ENCODE data around the gene MCUB. TPM values are rescaled to one million over a fixed set of nuclear protein-coding genes. Genes with fewer than 3 reads are reported as not detected.
"Not testable (repeated sequence)": the region's sequence is repeated elsewhere in the genome, so short reads cannot be mapped to it uniquely, and the experiment has no call there.

The MCUB gene
- total RNA-seq, 1 donor from 2014 or later = 39.2 TPM

GRCh38 chr4:109579997-109580396 is 20.0 kb downstream of the MCUB start:
- not testable (repeated sequence) for DNase-seq

GRCh38 chr4:109588176-109588575 is 28.1 kb downstream of the MCUB start:
- no peak for DNase-seq

DNA sequence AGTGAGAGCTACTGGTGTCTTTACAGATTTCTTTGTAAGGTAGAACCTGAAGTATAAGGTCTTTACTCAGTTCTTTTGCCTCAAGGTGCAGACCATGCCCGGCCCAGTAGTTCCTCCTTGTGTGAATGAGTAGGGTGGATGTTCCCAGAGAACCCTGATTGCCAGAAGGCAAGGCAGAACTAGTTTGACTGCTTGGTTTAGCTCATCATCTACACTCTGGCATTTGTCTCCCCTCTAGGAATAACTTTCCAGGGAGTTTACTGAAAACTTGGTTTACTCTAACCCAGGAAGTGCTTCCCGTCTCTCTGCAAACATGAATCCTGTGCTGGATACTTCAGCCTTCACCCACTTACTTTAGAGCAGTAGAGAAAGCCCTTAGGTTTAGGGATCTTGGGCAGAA is 29.1 kb downstream of the MCUB start:
- DNase-seq = peak; percentile 21

- no peak for DNase-seq
Measured at GRCh38 chr4:109589605-109590004, 29.6 kb downstream of the MCUB start.

- no peak for DNase-seq
Measured at GRCh38 chr4:109590905-109591304, 30.9 kb downstream of the MCUB start.

DNA sequence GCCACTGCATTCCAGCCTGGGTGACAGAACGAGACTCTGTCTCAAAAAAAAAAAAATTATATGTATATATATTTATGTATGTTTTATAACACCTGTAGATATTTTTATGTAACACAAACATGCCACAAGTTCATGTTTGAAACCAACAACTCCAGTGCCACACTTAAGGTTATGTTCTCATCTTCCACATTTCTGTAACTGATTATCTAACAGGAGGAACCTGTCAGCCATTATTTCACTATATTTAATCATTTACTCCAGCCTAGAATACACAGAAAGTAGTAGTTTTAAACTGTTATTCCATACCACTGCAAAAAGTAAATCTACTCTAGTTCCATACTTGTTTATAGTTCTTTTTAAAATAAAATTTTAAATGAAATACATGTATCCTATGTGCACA is 32.3 kb downstream of the MCUB start:
- DNase-seq = no peak

DNA sequence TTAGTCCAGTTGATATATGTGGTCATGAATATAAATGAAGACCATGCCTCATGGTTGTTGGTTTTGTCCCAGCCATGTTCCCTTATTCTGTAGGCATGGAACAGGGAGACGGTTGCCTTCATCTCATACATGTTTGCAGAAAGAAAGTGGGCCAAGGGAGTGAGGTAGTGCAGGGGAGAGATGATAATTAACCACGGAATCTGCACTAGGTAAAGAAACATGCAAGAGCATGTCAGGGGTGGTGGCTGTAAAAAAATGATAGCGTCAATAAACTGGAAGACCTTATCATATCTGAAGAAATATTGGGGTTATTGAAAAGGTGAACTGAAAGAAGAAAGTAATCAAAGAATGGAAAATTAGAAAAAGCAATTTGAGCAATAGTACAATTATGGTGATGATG is 35.1 kb downstream of the MCUB start:
- not testable (repeated sequence) for DNase-seq

- not testable (repeated sequence) for DNase-seq
Measured at GRCh38 chr4:109596420-109597085, 36.5 kb downstream of the MCUB start.

GRCh38 chr4:109599046-109599652 is 39.1 kb downstream of the MCUB start:
- DNase-seq = no peak

GRCh38 chr4:109600431-109600830 is 40.4 kb downstream of the MCUB start:
- no peak for DNase-seq

DNA sequence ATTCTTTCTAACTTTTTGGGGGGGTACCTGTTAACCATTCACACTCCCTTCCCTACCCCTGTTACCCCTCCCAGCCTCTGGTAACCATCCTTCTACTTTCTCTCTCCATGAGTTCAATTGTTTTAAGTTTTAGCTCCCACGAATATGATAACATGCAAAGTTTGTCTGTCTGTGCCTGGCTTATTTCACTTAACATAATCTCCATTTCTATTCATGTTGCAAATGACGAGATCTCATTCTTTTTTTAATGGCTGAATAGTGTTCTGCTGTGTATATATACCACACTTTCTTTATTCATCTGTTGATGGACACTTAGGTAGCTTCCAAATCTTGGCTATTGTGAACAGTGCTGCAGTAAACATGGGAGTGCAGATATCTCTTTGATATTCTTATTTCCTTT is 41.3 kb downstream of the MCUB start:
- DNase-seq = no peak

DNA sequence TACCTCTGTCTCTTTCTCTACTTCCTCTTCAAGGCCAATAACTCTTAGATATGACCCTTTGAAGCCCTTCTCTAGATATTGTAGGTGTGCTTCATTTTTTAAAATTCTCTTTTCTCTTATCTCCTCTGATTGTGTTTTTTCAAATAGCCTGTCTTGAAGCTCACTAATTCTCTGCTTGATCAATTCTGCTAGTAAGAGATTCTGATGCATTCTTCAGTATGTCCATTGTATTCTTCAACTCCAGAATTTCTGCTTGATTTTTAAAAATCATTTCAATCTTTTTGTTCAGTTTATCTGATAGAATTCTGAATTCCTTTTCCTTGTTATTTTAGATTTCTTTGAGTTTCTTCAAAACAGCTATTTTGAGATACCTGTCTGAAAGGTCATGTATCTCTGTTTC is 47.9 kb downstream of the MCUB start:
- no peak for DNase-seq

DNA sequence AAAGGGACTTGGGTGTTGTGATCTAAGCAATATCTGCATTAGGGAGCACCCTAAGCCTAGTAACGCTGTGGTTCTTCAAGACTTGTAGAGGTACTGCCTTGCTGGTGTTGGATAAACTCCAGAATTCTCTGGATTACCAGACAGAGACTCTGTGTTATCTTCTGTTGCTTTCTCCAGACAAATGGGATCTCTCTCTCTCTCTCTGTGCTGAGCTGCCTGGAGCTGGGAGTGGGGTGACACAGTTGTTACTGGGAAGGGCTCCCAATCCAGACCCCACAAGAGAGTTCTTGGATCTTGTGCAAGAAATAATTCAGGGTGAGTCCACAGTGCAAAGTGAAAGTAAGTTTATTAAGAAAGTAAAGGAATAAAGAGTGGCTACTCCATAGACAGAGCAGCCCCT is 48.8 kb downstream of the MCUB start:
- no peak for DNase-seq

- DNase-seq = no peak
Measured at GRCh38 chr4:109609431-109609830, 49.4 kb downstream of the MCUB start.

GRCh38 chr4:109610489-109610888 is 50.4 kb downstream of the MCUB start:
- DNase-seq = no peak

GRCh38 chr4:109611045-109611646 is 51.1 kb downstream of the MCUB start:
- DNase-seq = no peak

DNA sequence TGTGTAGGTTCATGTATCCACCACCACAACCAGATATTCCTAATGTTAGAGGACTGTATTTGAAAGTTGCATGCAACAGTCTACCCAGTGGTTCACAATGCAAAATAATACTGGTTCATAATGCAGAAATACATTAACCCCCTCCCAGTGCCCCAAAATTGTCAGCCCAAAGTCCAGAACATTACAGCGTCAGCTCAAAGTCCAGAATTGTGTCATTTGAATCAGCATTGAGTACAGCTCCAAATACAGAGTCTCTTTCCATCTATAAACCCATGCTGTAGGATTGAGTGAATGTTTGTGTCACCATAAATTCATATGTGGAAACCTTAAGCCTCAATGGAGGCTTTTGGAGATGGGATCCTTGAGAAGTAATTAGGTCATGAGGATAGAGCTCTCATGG is 54.0 kb downstream of the MCUB start:
- no peak for DNase-seq

- no peak for DNase-seq
Measured at GRCh38 chr4:109614466-109614865, 54.4 kb downstream of the MCUB start.

DNA sequence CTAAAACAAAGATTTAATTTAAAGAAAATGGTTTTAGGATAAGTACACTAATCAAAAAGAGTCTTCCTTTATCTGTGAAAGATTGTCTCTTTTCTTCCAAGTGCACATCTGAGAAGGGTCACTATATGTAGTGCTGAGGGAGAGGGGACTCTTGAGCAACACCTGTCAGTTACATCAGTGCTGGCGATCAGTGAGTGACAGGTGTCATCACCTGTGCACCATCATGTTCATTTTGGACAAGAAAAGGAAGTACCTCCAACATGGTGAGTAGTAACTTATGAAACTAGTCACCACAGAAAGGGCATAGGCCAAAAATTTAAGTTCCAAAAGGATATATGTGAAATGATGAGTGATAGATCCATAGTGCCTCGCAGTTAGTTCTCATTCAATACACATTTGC is 55.7 kb downstream of the MCUB start:
- no peak for DNase-seq

GRCh38 chr4:109616243-109616642 is 56.2 kb downstream of the MCUB start:
- DNase-seq = no peak

- DNase-seq = no peak
Measured at GRCh38 chr4:109622626-109623025, 62.6 kb downstream of the MCUB start.

DNA sequence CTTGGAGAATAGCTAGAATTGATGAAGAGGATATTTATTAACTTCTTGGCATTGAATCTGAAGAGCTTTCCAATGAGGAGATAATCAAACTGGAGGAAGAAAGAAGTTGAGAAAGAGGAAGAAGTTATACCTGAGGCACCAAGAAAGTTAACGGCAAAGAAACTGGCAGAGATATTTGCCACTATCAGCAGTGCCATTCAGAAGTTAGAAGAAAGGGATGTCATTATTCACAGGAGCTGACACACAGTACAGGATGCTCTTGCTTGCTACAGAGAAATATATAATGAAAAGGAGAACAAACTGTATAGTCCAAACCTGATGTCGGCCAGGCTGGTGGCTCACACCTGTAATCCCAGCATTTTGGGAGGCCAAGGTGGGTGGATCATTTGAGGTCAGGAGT is 64.5 kb downstream of the MCUB start:
- DNase-seq = no peak

- no peak for DNase-seq
Measured at GRCh38 chr4:109627361-109627760, 67.3 kb downstream of the MCUB start.

- no peak for DNase-seq
Measured at GRCh38 chr4:109629775-109630174, 69.7 kb downstream of the MCUB start.

Data from tongue (tissue), 2 donors.